ENCODE measurements around the gene EPN1.
A peak's percentile ranks its signal among the peaks of the same experiment; 100 is the strongest.

GRCh38 chr19:55643887-55644176 lies 31.2 kb upstream of the EPN1 start:
- no peak for TF ChIP-seq CHD7 (IDR thresholded peaks at IDR 0.05; ENCODE audit: insufficient replicate concordance, low read length)
- TF ChIP-seq POLR2A (IDR thresholded peaks at IDR 0.05; ENCODE audit: control extremely low read depth in 1 of 2, low read depth in 2 of 2, low read length in 2 of 2): no peak
- no peak for TF ChIP-seq CTCF (IDR thresholded peaks at IDR 0.05; ENCODE audit: control extremely low read depth in 1 of 3, insufficient read depth in 1 of 3, low read depth in 1 of 3, low read length in 3 of 3)
- no peak for TF ChIP-seq EZH2 (IDR thresholded peaks at IDR 0.05; ENCODE audit: low read depth, low read length, severe bottlenecking)
- TF ChIP-seq KDM1A (IDR thresholded peaks at IDR 0.05; ENCODE audit: borderline replicate concordance, low read length): no peak
- TF ChIP-seq BRCA1 (IDR thresholded peaks at IDR 0.05; ENCODE audit: low read depth, low read length): no peak
- TF ChIP-seq PHF8 (conservative IDR thresholded peaks at IDR 0.05; ENCODE audit: low read depth, low read length): 0 out of 2 replicates have a peak, but pooled peaks have one; percentile 18
- no peak for TF ChIP-seq CBX5 (IDR thresholded peaks at IDR 0.05; ENCODE audit: low read depth, low read length)

Measured in H1 (cell line).